Cardiac muscle cell (in vitro differentiated cells and primary cell): Measurements from ENCODE around the gene CHST7. TPM values are rescaled to one million over a fixed set of nuclear protein-coding genes. Genes with fewer than 3 reads are reported as not detected.
"Not testable (repeated sequence)": the region's sequence is repeated elsewhere in the genome, so short reads cannot be mapped to it uniquely, and the experiment has no call there.

ENCODE experiments used
- DNase-seq, 2 donors: peaks; one replicate each; pipeline versions ENCODE4 v3.0.0 to v3.0.0-alpha.2; 2010 to 2017; ENCODE audit warnings: low read depth in 1 of 2, low spot score in 1 of 2
- H3K27ac ChIP-seq: fragments of 200-600 bp; sonication (generic); 2 replicates; pipeline ENCODE4 v1.5.1; 2016
- H3K27me3 ChIP-seq: fragments of 200-600 bp; sonication (generic); 2 replicates; pipeline ENCODE4 v1.6.0; 2016; ENCODE audit warnings: control low read depth
- H3K36me3 ChIP-seq: fragments of 200-600 bp; sonication (generic); 2 replicates; pipeline ENCODE4 v1.5.1; 2016; ENCODE audit warnings: control low read depth
- H3K4me1 ChIP-seq: fragments of 200-600 bp; sonication (generic); 2 replicates; pipeline ENCODE4 v1.8.1; 2017; ENCODE audit warnings: low read depth, mild to moderate bottlenecking, mixed run types
- H3K4me3 ChIP-seq: fragments of 200-600 bp; sonication (generic); 2 replicates; pipeline ENCODE4 v1.5.1; 2016; ENCODE audit warnings: mild to moderate bottlenecking
- H3K9me3 ChIP-seq: fragments of 200-600 bp; sonication (generic); 2 replicates; pipeline ENCODE4 v1.5.1; 2017; ENCODE audit warnings: low read depth, mild to moderate bottlenecking, control low read depth
- CTCF ChIP-seq: IDR thresholded peaks from 2 replicates; pipeline ENCODE4 v1.5.1; 2012; ENCODE audit warnings: low read depth, mild to moderate bottlenecking, low read length
- polyA plus RNA-seq: library from polyadenylated mRNA; unstranded; fragments of >200 nt; fragmentation: Nextera tagmentation; extraction: Ambion mirVana; gene quantifications from 2 replicates; pipeline ENCODE4 v1.2.1, GENCODE V29; 2016
- total RNA-seq: library from RNA; depleted of rRNA; stranded (reverse); fragments of >200 nt; gene quantifications from 2 replicates; pipeline ENCODE4 v1.2.3, GENCODE V29; 2016

Gene CHST7
- total RNA-seq (6.5 and 6.6 TPM in 2 replicates), polyA plus RNA-seq (5.3 and 5.6 TPM in 2 replicates)

DNA sequence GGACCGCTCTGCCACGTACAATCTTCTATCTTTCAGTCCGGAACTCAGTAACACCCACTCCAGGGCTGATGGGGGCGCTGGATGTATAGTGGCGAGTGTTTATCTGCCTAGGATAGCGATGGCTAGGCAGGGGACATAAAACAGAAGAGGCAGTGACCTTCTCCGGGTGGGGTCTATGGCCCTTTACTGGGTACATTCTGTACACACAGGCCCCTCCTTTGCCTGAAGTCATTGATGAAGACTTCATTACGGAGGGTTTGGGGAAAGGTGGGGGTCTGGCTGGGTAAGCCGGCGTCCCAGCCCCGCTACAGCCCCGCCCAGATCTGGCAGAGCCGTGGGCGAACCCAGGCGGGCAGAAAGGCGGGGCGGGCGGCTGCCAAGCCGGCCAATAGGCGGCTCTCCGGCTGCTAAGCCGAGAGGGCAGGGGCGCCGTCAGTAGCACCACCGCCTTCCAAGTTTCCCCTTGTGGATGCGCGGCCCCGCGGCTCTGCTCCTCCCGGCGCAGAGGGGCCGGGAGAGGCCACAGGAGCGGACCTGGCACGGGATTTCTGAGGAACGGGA lies at the start of gene CHST7:
Gene CHST7 (plus strand): TSS at position 435 of the 561 bp plus-strand sequence. CDS start 167 bp downstream, outside the sequence.
- Histone ChIP-seq H3K27me3 (peaks cover 11% of the 10 kb centered on the region), H3K4me3 (peak within 1 kb of the TSS; percentile 49), H3K9me3 (no peaks in the 10 kb centered on the region), H3K4me1 (no peaks in the 10 kb centered on the region), H3K36me3 (no peaks in the 10 kb centered on the region), H3K27ac (no peak within 1 kb of the TSS)
- peak; percentile 43 for TF ChIP-seq CTCF
- peak; percentile 79 for DNase-seq

- DNase-seq, H3K27me3 ChIP-seq, H3K36me3 ChIP-seq, H3K27ac ChIP-seq, H3K4me3 ChIP-seq, H3K4me1 ChIP-seq, H3K9me3 ChIP-seq: not testable (repeated sequence)
Observed at GRCh38 chrX:46528640-46529039, 44.9 kb upstream of the CHST7 start.

- H3K4me1 ChIP-seq, H3K9me3 ChIP-seq, DNase-seq, H3K36me3 ChIP-seq, H3K4me3 ChIP-seq, H3K27ac ChIP-seq, H3K27me3 ChIP-seq: not testable (repeated sequence)
Observed at GRCh38 chrX:46529740-46530403, 43.7 kb upstream of the CHST7 start.

- not testable (repeated sequence) for DNase-seq, H3K9me3 ChIP-seq, H3K4me3 ChIP-seq, H3K27me3 ChIP-seq, H3K4me1 ChIP-seq, H3K27ac ChIP-seq, H3K36me3 ChIP-seq
Observed at GRCh38 chrX:46530404-46530908, 43.1 kb upstream of the CHST7 start.

- Histone ChIP-seq H3K27ac (no peak overlapping the region), H3K4me3 (no peak overlapping the region), H3K4me1 (no peaks in the 10 kb centered on the region), H3K36me3 (no peaks in the 10 kb centered on the region), H3K27me3 (no peaks in the 10 kb centered on the region), H3K9me3 (no peaks in the 10 kb centered on the region)
- TF ChIP-seq CTCF = no peak
- no peak for DNase-seq
Observed at GRCh38 chrX:46531442-46531841, 42.1 kb upstream of the CHST7 start.

DNA sequence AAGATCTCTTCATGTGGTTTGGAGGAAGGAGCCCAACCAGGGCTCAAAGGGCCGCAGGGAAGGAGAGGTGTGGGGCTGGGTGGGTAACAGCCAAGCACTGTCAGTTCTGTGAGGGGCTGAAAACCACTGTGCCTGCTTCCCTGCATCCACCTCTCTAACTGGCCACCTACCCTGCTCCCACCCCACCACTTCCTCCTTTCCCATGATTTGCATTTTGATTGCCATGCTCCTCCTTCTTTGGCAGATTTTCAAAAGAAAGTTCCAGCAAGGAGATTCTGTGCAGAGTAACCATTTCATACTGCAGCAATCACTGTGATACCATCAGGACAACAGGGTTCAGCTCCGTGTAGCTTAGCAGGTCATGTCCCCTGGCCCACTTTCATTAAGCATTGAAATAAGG lies 30.1 kb upstream of the CHST7 start:
- Histone ChIP-seq H3K36me3 (no peaks in the 10 kb centered on the region), H3K27me3 (no peaks in the 10 kb centered on the region), H3K9me3 (no peaks in the 10 kb centered on the region), H3K4me3 (no peak overlapping the region), H3K4me1 (no peaks in the 10 kb centered on the region), H3K27ac (no peak overlapping the region)
- no peak for DNase-seq
- TF ChIP-seq CTCF = no peak

- not testable (repeated sequence) for H3K4me1 ChIP-seq, H3K9me3 ChIP-seq, DNase-seq, H3K27me3 ChIP-seq, H3K27ac ChIP-seq, H3K36me3 ChIP-seq
- H3K4me3 ChIP-seq = peak overlapping the region; percentile 42
Observed at GRCh38 chrX:46544527-46544926, 29.0 kb upstream of the CHST7 start.
